OCI-M1 (cell line): ENCODE results near the gene AIRE.
"Not testable (repeated sequence)": the region's sequence is repeated elsewhere in the genome, so short reads cannot be mapped to it uniquely, and the experiment has no call there.

Experiments used
- DNase-seq: peaks from one replicate; lab custom pipeline; 2025; lab: John Stamatoyannopoulos, UW

The AIRE gene

GRCh38 chr21:44337941-44338895, 52.5 kb downstream of the AIRE start:
- DNase-seq = peak; percentile 66

GRCh38 chr21:44338971-44339910, 53.6 kb downstream of the AIRE start, which contains the start of gene CFAP410:
CFAP410 (minus strand) TSS chr21:44339390; CDS start chr21:44339194, 196 bp downstream.
- peak; percentile 99 for DNase-seq

- DNase-seq = not testable (repeated sequence)
Measured at GRCh38 chr21:44341726-44342458, 56.2 kb downstream of the AIRE start.

- not testable (repeated sequence) for DNase-seq
Measured at GRCh38 chr21:44342981-44343380, 57.3 kb downstream of the AIRE start.

GRCh38 chr21:44344541-44345183, 59.0 kb downstream of the AIRE start:
- no peak for DNase-seq

GRCh38 chr21:44345495-44345894, 59.8 kb downstream of the AIRE start:
- no peak for DNase-seq

- DNase-seq = no peak
Measured at GRCh38 chr21:44347911-44348451, 62.3 kb downstream of the AIRE start.
